Measurements from ENCODE around the gene HSF4.

DNA sequence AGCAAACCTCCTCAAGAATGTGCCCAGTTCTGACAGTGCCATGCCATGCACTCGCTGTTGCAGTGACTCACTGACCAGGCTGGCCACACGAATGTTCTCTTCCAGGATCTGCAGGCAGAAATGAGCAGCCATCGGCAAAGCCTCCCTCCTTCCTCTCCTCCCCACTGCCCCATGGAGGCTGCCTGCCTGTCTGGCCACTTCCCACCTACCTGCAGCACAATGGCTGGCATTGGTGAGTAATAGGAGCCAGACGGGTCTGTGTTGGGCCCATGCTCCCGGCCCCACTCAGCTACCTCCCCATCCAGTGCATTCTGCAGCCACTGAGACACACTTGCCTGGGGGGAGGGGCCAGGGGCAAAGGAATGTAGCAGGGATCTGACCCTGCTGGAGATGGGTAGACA is 22.0 kb downstream of the HSF4 start:
- TF ChIP-seq POLR2AphosphoS5 (IDR thresholded peaks at IDR 0.05; ENCODE audit: borderline replicate concordance, low read depth, low read length) (no peak), EZH2 (IDR thresholded peaks at IDR 0.05) (no peak), FOXP2 (optimal IDR thresholded peaks at IDR 0.05; ENCODE audit: control extremely low read depth, extremely low read length, insufficient read depth) (no peak)

All from SK-N-MC (cell line).